Inflammatory macrophage (primary cell): ENCODE data around the gene PODXL2.

Experiments used
- DNase-seq, 2 donors: peaks; one replicate each; pipeline ENCODE4 v3.0.0-alpha.2; 2020 to 2022

Gene PODXL2

GRCh38 chr3:127660621-127661251 lies 31.8 kb downstream of the PODXL2 start:
- DNase-seq = no peak

- DNase-seq = no peak
Observed at GRCh38 chr3:127661600-127661999, 32.6 kb downstream of the PODXL2 start.

DNA sequence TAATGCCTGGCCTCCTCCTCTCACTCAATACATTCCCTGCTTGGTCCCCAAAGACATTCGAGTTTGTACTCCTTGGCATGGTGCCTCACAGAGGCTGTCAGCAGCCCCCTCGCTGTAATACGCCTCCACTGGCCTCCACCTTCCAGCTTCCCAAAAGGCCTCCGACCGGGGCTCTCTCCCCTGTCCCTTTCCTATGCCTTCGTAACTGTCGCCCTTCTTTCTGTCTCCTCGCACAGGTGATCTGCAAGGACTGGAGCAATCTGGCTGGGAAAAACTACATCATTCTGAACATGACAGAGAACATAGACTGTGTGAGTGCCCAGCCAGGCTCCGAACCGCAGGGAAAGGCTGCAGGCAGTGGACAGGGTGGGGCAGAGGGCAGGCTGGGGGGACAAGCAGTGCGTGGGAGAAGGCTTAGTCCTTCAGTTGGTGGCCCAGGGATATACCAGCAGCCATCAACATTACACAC lies 33.0 kb downstream of the PODXL2 start:
- DNase-seq = no peak

DNA sequence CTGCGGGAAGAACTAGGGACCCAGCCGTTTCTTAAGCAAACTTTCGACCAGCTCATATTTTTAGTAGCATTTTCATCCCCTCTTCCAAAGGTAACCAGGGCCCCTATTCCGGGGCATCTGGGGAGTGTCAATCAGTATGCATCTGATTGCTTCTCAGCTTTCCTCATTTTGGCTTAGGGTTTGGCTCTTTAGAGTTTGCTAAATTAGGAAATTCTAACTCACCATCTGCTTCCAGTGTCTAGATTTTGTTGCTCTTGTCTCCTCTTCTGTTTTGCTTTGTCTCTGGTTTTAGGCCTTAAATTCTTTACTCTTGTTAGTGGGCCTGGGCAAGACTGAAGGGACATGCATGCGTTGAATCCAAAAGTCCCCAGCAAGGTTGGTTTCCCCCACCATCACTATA lies 34.2 kb downstream of the PODXL2 start:
- no peak for DNase-seq

GRCh38 chr3:127665165-127665564 lies 36.2 kb downstream of the PODXL2 start:
- no peak for DNase-seq

GRCh38 chr3:127665586-127665985 lies 36.6 kb downstream of the PODXL2 start:
- DNase-seq = no peak

- no peak for DNase-seq
Observed at GRCh38 chr3:127666676-127667075, 37.7 kb downstream of the PODXL2 start.

- DNase-seq = no peak
Observed at GRCh38 chr3:127667119-127667681, 38.2 kb downstream of the PODXL2 start.

- no peak for DNase-seq
Observed at GRCh38 chr3:127668906-127669305, 39.9 kb downstream of the PODXL2 start.

DNA sequence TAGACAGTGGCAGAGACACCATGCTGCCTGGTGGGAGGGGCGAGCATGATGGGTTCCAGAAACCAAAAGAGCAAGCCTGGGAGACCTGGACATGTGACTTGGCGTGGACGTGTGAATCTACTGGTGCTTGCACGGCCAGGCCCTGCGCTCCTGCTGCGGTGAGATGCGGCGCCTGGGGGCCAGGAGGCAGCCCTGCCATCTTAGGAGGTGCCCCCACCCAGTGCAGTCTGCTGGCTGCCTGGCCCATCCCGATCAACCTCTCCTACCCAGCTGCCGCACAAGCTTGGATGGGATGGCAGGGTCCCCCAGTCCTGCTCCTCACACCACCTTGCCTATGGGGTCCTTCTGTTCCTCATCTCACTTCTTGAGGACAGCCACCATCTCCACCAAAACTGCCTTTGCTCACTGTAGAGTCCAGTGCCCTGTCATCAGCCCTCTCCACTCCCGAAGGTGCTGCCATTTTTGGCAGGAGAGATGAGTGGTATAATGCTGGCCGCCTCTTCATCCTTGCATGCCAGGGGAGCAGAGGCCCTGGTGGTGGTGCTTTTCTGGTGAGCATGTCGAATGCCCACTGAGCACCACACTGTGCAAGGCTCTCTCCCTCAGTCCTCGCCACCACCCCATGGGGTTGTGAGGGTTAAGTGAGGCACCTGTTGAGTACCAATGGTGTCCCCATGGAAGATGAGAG lies 40.7 kb downstream of the PODXL2 start:
- DNase-seq = no peak

DNA sequence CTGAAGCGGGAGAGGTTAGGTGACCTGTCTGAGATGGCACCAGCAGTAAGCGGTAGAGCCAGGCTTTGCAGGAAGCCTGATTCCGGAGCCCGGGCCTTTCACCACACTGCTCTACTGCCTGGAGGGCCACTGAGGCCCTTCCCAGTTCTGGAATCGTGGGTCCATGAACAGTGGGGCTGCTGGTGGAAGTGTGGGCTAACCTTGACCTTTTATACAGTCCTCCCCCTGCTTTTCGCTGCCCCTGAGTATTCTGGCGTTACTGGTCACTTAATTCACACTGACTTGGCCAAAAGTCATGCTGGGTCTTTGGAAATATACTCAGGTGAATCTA lies 41.2 kb downstream of the PODXL2 start:
- no peak for DNase-seq

GRCh38 chr3:127670761-127671522 lies 42.0 kb downstream of the PODXL2 start:
- no peak for DNase-seq

GRCh38 chr3:127671523-127672428 lies 42.8 kb downstream of the PODXL2 start:
- peak in 1 of 2 donors; percentile 21 for DNase-seq

- DNase-seq = peak; percentile 74 to 88
Observed at GRCh38 chr3:127672429-127673190, 43.6 kb downstream of the PODXL2 start, which contains the start of gene ABTB1. Gene ABTB1 (plus strand): TSS chr3:127672952. CDS start chr3:127673026, 74 bp downstream.

- peak in 1 of 2 donors; percentile 9 for DNase-seq
Observed at GRCh38 chr3:127673191-127674100, 44.5 kb downstream of the PODXL2 start.

DNA sequence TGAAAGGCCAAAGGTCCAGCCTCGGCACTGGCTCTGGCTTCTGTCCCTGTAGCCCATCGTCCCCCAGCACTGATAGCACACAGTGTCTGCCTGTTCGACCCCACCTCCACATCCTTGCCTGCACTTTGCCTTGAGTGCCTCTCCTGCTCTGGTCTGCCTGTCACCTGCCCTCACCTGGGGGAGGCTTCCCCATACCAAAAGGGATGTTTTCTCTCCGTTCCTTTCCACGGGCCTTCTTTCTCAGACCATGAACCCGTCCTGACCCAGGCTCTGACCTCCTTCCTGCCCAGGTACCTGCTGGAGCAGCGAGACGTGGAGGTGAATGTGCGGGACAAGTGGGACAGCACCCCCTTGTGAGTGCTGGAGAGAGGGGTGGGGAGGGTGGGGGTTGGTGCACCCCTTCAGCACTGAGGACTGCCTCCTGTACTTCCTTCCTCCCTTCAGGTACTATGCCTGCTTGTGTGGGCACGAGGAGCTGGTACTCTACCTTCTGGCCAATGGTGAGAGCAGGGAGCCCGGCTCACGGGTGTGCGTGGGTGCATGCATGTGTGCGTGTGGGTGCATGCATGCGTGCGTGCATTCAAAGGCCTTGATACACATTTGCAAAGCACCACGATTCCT lies 45.2 kb downstream of the PODXL2 start:
- DNase-seq = no peak

GRCh38 chr3:127674790-127675189 lies 45.8 kb downstream of the PODXL2 start:
- DNase-seq = no peak

GRCh38 chr3:127675651-127676391 lies 46.8 kb downstream of the PODXL2 start:
- no peak for DNase-seq

GRCh38 chr3:127676456-127676855 lies 47.5 kb downstream of the PODXL2 start:
- no peak for DNase-seq
